Heart left ventricle (tissue), 16 donors: ENCODE data around the gene BOC. TPM values are rescaled to one million over a fixed set of nuclear protein-coding genes. Genes with fewer than 3 reads are reported as not detected.

Experiments used
- ATAC-seq, 4 donors: fragments of 200-7000 bp; cut with Tn5 transposase; one replicate each; pipeline ENCODE4 v1.9.1; 2020 to 2022; ENCODE audit warnings: moderate library complexity in 4 of 4, mild to moderate bottlenecking in 3 of 4, moderate number of reproducible peaks in 1 of 4
- DNase-seq, 5 donors: peaks; one replicate each; pipeline ENCODE4 v3.0.0-alpha.2; 2020
- H3K27ac ChIP-seq, 12 donors: fragments of 200-600 bp; sonication (generic) in 4 of 12; one replicate each; pipeline versions ENCODE4 v1.5.0 to v1.8.0; 2016 to 2022; ENCODE audit warnings: mild to moderate bottlenecking in 2 of 12
- H3K27me3 ChIP-seq, 9 donors: fragments of 200-600 bp; sonication (generic) in 2 of 9; one replicate each; pipeline versions ENCODE4 v1.5.1 to v1.8.0; 2016 to 2022; ENCODE audit warnings: mild to moderate bottlenecking in 3 of 9
- H3K36me3 ChIP-seq, 9 donors: fragments of 200-600 bp; sonication (generic) in 2 of 9; one replicate each; pipeline versions ENCODE4 v1.5.0 to v1.8.0; 2018 to 2022; ENCODE audit warnings: mild to moderate bottlenecking in 2 of 9
- H3K4me1 ChIP-seq, 12 donors: fragments of 200-600 bp; sonication (generic) in 4 of 12; one replicate each; pipeline versions ENCODE4 v1.5.0 to v1.8.0; 2016 to 2022; ENCODE audit warnings: mild to moderate bottlenecking in 3 of 12
- H3K4me3 ChIP-seq, 12 donors: fragments of 200-600 bp; sonication (generic) in 4 of 12; one replicate each; pipeline versions ENCODE4 v1.5.0 to v1.8.0; 2017 to 2022; ENCODE audit warnings: mild to moderate bottlenecking in 9 of 12, moderate library complexity in 4 of 12
- H3K9me3 ChIP-seq, 12 donors: fragments of 200-600 bp; sonication (generic) in 4 of 12; one replicate each; pipeline versions ENCODE4 v1.5.0 to v1.8.0; 2016 to 2022; ENCODE audit warnings: mild to moderate bottlenecking in 1 of 12
- POLR2A ChIP-seq, 2 donors: fragments of 450-650 bp; IDR thresholded peaks; one replicate each; pipeline ENCODE4 v1.6.1; 2017; ENCODE audit warnings: antibody characterized with exemption in 2 of 2, mild to moderate bottlenecking in 2 of 2, moderate library complexity in 2 of 2
- WGBS, 4 donors: extraction: QIAGEN DNeasy Blood & Tissue Kit in 2 of 4; methylation state at CpG; one replicate each; pipeline versions ENCODE4 v1.1.5 to v1.1.7; 2013 to 2018; 5-methylcytosine and 5-hydroxymethylcytosine counted together
- intact Hi-C, 10 donors: fragments of 100-400 bp; cut with DNase I; formaldehyde crosslinking; loops; one replicate each; pipeline versions ENCODE4 v1.11.1 to v1.14.2; 2022
- polyA plus RNA-seq, 2 donors: library from polyadenylated mRNA; stranded (reverse); fragments of 200-250 nt; gene quantifications; one replicate each; pipeline ENCODE4 v1.2.3, GENCODE V29; 2013
- total RNA-seq, 9 donors: library from RNA; depleted of rRNA in 2 of 9; stranded (reverse); fragments of >200 nt in 2 of 9; fragmentation: NEBNext Ultra II Directional in 3 of 9; extraction: Animal tissue kit (Norgen Biotek cat#: 25700) in 3 of 9; gene quantifications; one replicate each; pipeline versions ENCODE4 v1.1.0 to v1.2.4, GENCODE V29; 2016 to 2023
- TF ChIP-seq, protein P1 (sequence below), 12 donors: fragments of 200-600 bp; sonication (generic) in 4 of 12; IDR thresholded peaks; one replicate each; pipeline versions ENCODE4 v1.5.0 to v1.8.0; 2018 to 2022; ENCODE audit warnings: antibody characterized with exemption in 12 of 12, mild to moderate bottlenecking in 5 of 12
- donor health status: ischemic (EF 13 %, LVEDD 7.1; RV severe dilation, severe dysfunction).
- donor health status: healthy with polysubstance abuse.
- donor health status: DM: no; HTN: yes; CAD: no.
- donor health status: DM: no; HTN: no; CAD: no.
- donor health status: ischemic (EF 25% LVEDD 6.9; RV normal size, moderate dysfunction).
- donor health status: ischemic (EF 25% LVEDD 5.7; RV mildly dilated, moderate dysfunction).
- donor health status: healthy.
- donor health status: DM: yes; HTN: yes; CAD: no.
- donor health status: ischemic (EF 35%, LVEDD 5.7; RV mildly dilated, moderate dysfunction).
- donor health status: nonischemic (EF 11% LVEDD 7.7; RV severe dilation, severe dysfunction).
- donor health status: DM: yes; HTN: yes; CAD: no.
- donor health status: PGD.
- donor health status: ischemic (EF 29% LVEDD 5.4; RV normal size, mild dysfunction).
- donor health status: nonischemic (EF 23%, LVEDD 6.1; RV moderate dilation, normal function).

Gene BOC
- total and polyA plus RNA-seq, 11 donors: 1.9 to 12.2 (median 4.4) TPM

DNA sequence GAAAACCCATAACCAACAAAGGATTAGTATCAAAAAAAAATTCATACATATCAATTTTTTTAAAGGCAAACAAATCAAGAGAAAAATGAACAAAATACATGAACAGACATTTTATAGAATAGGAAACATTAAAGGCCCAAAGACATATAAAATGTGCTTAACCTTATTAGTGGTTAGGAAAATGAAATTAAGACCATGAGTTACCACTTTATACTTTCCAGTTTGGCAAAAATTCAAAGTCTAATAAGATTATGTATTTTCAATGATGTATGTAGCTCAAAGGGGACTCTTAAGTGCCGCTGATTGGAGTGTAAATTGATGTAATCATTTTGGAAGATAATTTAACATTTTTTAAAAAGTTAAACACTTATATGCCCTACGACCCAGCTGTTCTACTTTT is 89.2 kb downstream of the BOC start:
- WGBS, 4 donors: 83 to 87% (median 86%) methylated on average over 2 of the region's 2 CpGs
- intact Hi-C loops: no loop called here

GRCh38 chr3:113304102-113304501 is 92.7 kb downstream of the BOC start:
- no peaks in the 10 kb centered on the region for H3K4me1 ChIP-seq
- ATAC-seq: no peak
- TF ChIP-seq, protein P1, sequence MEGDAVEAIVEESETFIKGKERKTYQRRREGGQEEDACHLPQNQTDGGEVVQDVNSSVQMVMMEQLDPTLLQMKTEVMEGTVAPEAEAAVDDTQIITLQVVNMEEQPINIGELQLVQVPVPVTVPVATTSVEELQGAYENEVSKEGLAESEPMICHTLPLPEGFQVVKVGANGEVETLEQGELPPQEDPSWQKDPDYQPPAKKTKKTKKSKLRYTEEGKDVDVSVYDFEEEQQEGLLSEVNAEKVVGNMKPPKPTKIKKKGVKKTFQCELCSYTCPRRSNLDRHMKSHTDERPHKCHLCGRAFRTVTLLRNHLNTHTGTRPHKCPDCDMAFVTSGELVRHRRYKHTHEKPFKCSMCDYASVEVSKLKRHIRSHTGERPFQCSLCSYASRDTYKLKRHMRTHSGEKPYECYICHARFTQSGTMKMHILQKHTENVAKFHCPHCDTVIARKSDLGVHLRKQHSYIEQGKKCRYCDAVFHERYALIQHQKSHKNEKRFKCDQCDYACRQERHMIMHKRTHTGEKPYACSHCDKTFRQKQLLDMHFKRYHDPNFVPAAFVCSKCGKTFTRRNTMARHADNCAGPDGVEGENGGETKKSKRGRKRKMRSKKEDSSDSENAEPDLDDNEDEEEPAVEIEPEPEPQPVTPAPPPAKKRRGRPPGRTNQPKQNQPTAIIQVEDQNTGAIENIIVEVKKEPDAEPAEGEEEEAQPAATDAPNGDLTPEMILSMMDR (IDR thresholded peaks at IDR 0.05): no peak
- no peak for TF ChIP-seq POLR2A (IDR thresholded peaks at IDR 0.05)
- WGBS, 4 donors: 80 to 88% (median 84%) methylated on average over 3 of the region's 3 CpGs
- no peaks in the 10 kb centered on the region for H3K27me3 ChIP-seq
- intact Hi-C loops: no loop called here
- H3K4me3 ChIP-seq: no peak overlapping the region
- H3K36me3 ChIP-seq: peaks cover 0 to 23% (median 3%) of the 10 kb centered on the region in 9 donors
- H3K9me3 ChIP-seq: no peaks in the 10 kb centered on the region
- no peak overlapping the region for H3K27ac ChIP-seq
- no peak for DNase-seq

More for the DNA sequence above, 89.2 kb downstream of the BOC start:
- H3K27me3 ChIP-seq: no peaks in the 10 kb centered on the region
- DNase-seq (no peak), ATAC-seq (no peak)
- H3K4me1 ChIP-seq: no peaks in the 10 kb centered on the region
- no peak for TF ChIP-seq POLR2A (IDR thresholded peaks at IDR 0.05)
- TF ChIP-seq, protein P1 (IDR thresholded peaks at IDR 0.05): no peak
- H3K4me3 ChIP-seq: no peak overlapping the region
- no peaks in the 10 kb centered on the region for H3K9me3 ChIP-seq
- H3K27ac ChIP-seq: no peak overlapping the region
- H3K36me3 ChIP-seq: peaks cover 0 to 16% (median 0%) of the 10 kb centered on the region in 9 donors

DNA sequence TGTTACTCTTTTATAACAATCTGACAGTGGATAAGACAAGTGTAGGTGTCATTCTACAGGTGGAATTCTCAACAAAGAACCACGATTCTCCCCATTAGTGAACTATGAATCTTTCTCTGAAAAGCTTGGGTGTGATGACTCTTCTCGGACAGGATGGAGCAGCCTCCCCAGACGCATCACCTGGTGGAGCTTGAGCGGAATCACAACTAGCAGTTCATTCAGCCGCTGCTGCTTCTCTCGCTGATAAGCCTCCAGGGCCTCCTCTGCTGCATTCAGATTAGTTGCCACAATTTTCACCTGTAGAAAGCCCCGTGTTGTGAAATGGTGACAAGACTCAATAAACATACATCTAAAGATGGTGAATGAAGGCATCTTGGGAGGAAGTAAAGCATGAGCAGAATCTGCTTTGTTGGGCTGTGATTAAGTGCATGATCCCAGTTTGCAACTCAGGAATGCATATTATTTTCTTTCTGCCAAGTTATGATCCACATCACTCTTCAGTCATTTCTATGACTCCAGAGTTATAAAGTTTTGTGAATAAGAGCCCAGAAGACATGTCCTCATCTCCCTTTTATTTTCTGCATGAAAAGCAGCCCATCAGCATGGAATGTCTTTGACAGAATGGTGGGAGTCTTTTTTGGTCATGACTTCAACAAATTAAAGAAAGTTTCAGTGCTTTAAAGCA is 93.6 kb downstream of the BOC start:
- WGBS, 4 donors: 68 to 77% (median 72%) methylated on average over 7 of the region's 7 CpGs
- Histone ChIP-seq H3K27ac (no peak overlapping the region), H3K27me3 (no peaks in the 10 kb centered on the region), H3K4me1 (no peaks in the 10 kb centered on the region), H3K4me3 (no peak overlapping the region), H3K9me3 (no peaks in the 10 kb centered on the region), H3K36me3 (peaks cover 0 to 23% (median 3%) of the 10 kb centered on the region in 9 donors)
- intact Hi-C loops: no loop called here
- ATAC-seq: no peak
- no peak for DNase-seq
- TF ChIP-seq, protein P1 (IDR thresholded peaks at IDR 0.05): no peak
- no peak for TF ChIP-seq POLR2A (IDR thresholded peaks at IDR 0.05)

DNA sequence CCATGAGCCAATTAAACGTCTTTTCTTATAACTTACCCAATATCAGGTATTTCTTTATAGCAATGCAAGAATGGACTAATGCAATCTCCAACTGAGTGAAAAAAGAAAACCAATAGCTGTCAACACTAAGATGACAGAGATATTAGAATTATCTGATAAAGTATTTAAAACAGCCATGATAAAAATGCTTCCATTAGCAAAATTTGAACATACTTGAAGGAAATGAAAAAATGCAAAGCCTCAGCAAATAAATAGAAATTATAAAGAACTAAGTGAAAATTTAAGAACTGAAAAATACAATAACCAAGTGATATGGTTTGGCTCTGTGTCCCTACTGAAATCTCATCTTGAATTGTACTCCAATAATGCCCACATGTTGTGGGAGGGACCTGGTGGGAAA is 99.6 kb downstream of the BOC start:
- peaks cover 0 to 22% (median 9%) of the 10 kb centered on the region in 12 donors for H3K9me3 ChIP-seq
- WGBS, 4 donors: 85 to 89% (median 87%) methylated on average over 1 of the region's 1 CpG
- H3K27me3 ChIP-seq: no peaks in the 10 kb centered on the region
- intact Hi-C loops: no loop called here
- ATAC-seq: no peak
- no peak overlapping the region for H3K27ac ChIP-seq
- peaks cover 0 to 24% (median 0%) of the 10 kb centered on the region in 9 donors for H3K36me3 ChIP-seq
- TF ChIP-seq POLR2A (IDR thresholded peaks at IDR 0.05): no peak
- TF ChIP-seq, protein P1 (IDR thresholded peaks at IDR 0.05): no peak
- no peak for DNase-seq
- H3K4me1 ChIP-seq: no peaks in the 10 kb centered on the region
- H3K4me3 ChIP-seq: no peak overlapping the region
